Inferior parietal cortex (tissue), 1 donor: ENCODE data around the gene LAMA2.
"Not testable (repeated sequence)": the region's sequence is repeated elsewhere in the genome, so short reads cannot be mapped to it uniquely, and the experiment has no call there.

Experiments used
- DNase-seq: peaks from one replicate; pipeline ENCODE4 v3.0.0-alpha.2; 2016; ENCODE audit errors: extremely low spot score

Gene LAMA2

GRCh38 chr6:129088481-129088880 is 205.5 kb downstream of the LAMA2 start:
- DNase-seq, result not testable (repeated sequence)

DNA sequence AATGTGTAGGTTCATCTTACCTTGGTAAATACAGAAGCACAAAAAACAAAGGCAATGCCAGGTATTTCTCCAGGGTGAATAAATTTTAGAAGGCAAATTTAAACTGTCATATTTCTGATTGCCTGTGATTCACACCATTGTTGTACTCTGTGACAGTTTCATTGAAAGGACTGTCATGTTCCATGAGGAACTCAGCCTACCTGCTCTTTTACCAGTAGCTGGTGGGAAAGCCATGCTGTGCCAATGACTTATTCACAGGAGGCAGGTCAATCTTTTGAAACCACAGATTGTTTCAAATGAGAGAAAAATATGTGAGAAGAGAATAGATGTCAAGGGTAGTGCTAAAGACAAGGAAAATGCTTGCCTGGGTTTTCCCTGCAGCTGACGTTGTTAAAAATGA is 206.4 kb downstream of the LAMA2 start:
- DNase-seq, result no peak

GRCh38 chr6:129094147-129094546 is 211.2 kb downstream of the LAMA2 start:
- DNase-seq, result no peak

DNA sequence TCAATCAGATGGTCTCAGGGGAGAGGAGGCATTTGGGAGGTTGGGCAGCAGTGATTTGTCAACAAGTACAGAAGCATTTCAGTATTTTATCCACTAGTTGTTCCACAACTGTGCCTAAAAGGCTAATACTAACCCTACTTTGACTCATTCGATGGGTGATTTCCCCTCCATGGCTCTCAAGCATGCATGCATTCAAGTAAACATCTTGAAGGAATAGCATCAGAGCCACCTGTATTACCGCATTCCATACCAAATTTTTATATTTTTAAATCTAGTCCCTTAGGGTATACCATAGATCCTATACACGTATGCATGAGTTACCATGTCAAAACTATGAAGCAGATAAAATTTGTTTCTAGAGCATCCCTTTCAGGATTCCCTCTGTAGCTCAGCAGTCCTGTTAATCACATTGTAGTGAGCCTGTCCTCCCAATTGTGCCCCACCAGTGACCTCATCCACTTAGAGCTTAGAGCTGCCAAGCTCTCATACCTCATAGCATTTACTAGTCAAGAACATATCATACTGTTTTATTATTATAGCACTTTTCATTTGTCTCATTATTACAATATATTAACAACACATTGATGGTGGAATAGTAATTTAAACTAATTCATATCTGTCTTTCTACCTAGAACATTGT is 213.8 kb downstream of the LAMA2 start:
- DNase-seq, result no peak

GRCh38 chr6:129098061-129098553 is 215.2 kb downstream of the LAMA2 start:
- DNase-seq, result no peak

DNA sequence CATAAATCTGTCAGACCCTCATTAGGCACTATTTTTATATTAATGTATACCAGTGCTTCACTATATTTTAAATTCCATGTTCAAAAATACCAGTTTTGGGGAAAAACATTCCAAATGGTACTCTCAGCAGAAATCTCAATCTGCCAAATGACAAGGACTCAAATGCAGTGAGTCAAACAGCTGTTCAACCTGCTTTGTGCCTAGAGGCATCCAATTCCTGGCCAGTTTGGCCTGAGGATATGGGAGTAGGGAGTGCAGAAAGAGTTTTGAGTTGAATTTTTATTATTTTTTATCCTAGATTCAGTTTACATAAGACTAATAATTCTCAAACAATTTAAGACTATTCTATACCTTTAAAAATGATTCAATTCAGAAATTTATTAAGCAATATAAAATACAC is 216.8 kb downstream of the LAMA2 start:
- DNase-seq, result no peak

- no peak for DNase-seq
These were observed 217.2 kb downstream of the LAMA2 start for GRCh38 chr6:129100164-129100563.

DNA sequence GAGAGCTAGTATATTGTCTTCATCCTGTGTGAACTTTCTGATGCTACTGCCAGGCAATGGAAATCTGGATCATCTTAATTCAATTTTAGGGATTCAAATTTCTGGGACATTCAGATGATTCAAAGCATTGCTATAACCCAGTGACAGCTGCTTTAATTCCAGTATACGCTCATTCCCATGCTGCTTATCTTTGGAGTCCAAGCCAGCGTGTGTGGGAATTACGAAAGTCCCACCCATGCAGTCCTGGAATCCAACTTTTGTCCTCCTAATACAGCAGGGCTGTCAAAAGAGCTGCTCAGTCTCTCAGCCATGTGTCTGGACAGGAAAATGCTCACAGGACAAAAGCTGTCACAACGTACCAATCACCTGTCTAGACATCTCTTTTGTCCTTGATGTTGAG is 219.8 kb downstream of the LAMA2 start:
- no peak for DNase-seq

- no peak for DNase-seq
These were observed 221.2 kb downstream of the LAMA2 start for GRCh38 chr6:129104131-129104530.

DNA sequence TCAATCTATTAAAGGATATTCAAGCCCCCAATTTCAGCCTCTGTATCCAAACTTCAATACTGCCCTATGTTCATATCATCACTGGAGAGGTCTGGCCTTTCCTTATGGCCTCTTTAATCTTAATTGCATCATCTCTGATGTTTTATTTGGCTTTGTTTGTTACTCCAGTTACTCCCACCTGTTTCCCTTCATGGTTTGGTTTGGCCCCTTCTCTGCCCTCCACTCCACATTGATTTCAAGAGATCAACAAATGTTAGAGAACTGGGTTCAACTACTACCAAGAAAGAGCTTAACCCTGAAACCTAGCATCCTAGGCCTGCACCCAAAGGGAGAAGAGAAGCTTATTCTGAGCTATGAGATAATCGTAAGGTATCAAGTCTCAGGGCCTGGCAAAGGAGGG is 221.6 kb downstream of the LAMA2 start:
- DNase-seq, result no peak

DNA sequence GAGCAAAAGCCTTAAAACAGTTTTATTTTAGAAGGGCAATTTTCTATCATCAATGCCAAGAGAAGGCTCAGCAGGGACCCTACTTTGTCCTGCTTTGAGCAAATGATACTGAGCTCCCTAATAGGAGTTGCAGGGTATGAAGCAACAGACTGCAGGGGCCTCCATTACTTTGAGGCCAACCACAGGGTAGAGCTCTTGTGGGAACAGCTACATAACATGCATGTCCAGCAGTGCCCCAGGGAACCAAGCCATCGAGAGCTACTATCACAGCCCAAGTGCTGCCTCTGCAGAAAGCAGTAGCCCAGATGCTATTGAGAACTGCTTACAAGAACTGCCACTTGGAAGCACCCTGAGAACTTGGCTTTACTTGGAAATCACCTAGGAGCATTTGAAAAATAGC is 222.1 kb downstream of the LAMA2 start:
- DNase-seq, result no peak

- no peak for DNase-seq
These were observed 222.9 kb downstream of the LAMA2 start for GRCh38 chr6:129105793-129106192.

GRCh38 chr6:129108337-129108736 is 225.4 kb downstream of the LAMA2 start:
- no peak for DNase-seq

GRCh38 chr6:129110690-129111343 is 227.9 kb downstream of the LAMA2 start:
- DNase-seq, result no peak

GRCh38 chr6:129111346-129111745 is 228.4 kb downstream of the LAMA2 start:
- no peak for DNase-seq

DNA sequence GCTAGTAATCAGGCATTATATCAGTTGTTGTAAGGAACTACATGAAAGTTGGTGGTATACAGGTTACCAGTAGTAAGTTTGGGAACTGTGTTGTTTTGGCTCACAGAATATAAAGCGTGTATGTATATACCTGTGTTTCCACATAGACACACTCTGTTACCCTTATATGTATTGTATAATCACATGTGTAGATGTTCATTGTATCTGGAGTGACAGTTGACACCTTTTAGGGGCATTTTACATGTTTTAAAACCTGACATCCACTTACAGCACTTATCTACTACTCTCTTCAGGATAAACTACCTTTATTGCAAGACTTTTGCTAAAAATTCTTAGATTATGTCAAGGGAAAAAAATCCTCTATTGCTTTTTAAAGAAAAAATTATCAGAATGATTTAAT is 228.9 kb downstream of the LAMA2 start:
- no peak for DNase-seq

DNA sequence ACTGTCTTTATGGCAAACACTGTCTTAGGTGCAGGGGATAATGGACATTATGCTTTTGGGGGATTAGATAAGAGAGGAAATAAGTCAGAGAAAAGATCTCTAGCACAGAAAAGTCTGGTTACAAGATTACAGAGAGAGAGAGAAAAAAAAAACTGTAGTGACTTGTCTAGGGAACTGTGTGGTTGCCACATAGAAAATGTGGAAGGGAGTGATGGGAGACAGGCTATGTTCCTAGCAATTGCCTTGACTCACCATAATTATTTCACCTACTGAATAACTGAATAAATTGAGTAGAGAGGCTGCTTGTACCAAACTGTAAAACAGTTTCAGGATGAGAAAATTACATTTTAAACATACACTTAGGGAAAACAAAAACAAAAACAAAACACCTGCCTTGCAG is 229.7 kb downstream of the LAMA2 start:
- DNase-seq, result no peak

DNA sequence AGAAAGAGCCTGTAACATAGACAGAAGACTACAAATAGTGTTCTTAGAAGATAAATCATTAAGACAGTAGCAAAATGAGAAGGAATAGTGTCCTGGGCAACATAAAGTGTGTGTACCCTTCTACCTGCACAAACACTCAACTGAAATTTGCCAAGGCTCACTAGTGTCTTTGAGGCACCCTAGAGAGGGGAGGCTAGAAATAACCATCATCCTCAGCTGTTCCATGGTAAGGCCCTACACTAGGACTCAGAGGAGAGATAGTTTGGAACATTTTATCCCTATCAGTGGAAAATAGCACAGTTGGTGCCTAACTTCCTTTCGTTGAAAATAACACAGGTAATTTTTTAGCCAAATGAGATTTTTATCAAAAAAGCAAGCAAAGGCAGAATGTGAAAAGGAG is 230.7 kb downstream of the LAMA2 start:
- no peak for DNase-seq

- DNase-seq, result no peak
These were observed 231.9 kb downstream of the LAMA2 start for GRCh38 chr6:129114636-129115391.

GRCh38 chr6:129115471-129115870 is 232.5 kb downstream of the LAMA2 start:
- no peak for DNase-seq

DNA sequence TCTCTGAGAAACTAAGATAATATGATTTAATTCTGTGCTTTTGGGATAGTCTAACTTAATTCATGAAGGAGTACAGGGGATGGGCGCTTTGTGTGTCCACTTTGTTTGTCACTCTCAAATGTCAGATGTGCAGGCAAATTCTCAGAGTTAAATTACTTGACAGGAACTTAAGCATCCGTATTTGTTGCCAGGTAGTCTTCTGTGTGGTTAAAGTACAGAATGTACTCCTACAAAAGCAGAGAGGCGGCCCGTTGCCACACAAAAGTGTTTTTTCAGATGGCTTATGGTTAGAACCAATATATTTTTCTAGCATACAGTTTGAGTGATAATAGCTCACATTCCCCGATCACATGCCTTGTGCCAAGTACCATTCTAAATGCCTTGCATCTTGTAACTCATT is 234.4 kb downstream of the LAMA2 start:
- DNase-seq, result no peak

- no peak for DNase-seq
These were observed 238.1 kb downstream of the LAMA2 start for GRCh38 chr6:129120856-129121638.
